Measurements from ENCODE around the gene PRKN.

Gene PRKN

DNA sequence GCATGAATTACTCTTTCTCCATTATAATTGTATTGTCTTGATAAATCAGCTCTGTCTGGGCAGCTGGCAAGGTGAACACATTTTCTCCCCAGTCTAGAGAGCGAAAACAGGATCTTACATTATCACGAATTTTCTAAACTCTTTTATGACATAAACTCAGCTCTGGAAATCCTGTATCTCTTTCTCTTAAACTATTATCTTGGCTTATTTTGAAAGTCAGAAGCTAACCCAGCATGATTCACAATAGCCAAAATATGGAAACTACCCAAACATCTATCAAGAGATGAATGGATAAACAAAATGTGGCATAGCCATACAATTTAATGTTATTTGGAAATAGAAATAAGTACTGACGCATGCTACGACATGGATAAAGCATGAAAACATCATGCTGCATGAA, 1427.8 kb downstream of the PRKN start:
- Histone ChIP-seq H3K9me2 (ENCODE audit: low read depth, low read length) (no peaks in the 10 kb centered on the region), H3K27me3 (ENCODE audit: insufficient read depth, low read length) (no peaks in the 10 kb centered on the region), H3K4me1 (ENCODE audit: insufficient read depth, low read length, severe bottlenecking) (no peaks in the 10 kb centered on the region), H3K4me2 (ENCODE audit: low read length) (no peak overlapping the region), H3K27ac (ENCODE audit: low read depth, low read length, poor library complexity, severe bottlenecking) (no peak overlapping the region), H3F3A (ENCODE audit: insufficient read depth, low read length) (no peaks in the 10 kb centered on the region), H3K79me2 (ENCODE audit: insufficient read depth, low read length) (no peaks in the 10 kb centered on the region), H3K9me3 (ENCODE audit: low read length) (no peaks in the 10 kb centered on the region), H3K4me3 (ENCODE audit: low read depth, low read length, poor library complexity, severe bottlenecking) (no peak overlapping the region), H4K20me1 (ENCODE audit: insufficient read depth, low read length) (no peaks in the 10 kb centered on the region), H3K36me3 (ENCODE audit: insufficient read depth, low read length) (no peaks in the 10 kb centered on the region), H3K9ac (ENCODE audit: low read length) (no peak overlapping the region), H2AFZ (ENCODE audit: low read length) (no peak overlapping the region)
- TF ChIP-seq, protein P1, sequence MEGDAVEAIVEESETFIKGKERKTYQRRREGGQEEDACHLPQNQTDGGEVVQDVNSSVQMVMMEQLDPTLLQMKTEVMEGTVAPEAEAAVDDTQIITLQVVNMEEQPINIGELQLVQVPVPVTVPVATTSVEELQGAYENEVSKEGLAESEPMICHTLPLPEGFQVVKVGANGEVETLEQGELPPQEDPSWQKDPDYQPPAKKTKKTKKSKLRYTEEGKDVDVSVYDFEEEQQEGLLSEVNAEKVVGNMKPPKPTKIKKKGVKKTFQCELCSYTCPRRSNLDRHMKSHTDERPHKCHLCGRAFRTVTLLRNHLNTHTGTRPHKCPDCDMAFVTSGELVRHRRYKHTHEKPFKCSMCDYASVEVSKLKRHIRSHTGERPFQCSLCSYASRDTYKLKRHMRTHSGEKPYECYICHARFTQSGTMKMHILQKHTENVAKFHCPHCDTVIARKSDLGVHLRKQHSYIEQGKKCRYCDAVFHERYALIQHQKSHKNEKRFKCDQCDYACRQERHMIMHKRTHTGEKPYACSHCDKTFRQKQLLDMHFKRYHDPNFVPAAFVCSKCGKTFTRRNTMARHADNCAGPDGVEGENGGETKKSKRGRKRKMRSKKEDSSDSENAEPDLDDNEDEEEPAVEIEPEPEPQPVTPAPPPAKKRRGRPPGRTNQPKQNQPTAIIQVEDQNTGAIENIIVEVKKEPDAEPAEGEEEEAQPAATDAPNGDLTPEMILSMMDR (IDR thresholded peaks at IDR 0.05; ENCODE audit: low read length) = no peak
- TF ChIP-seq EZH2 (IDR thresholded peaks at IDR 0.05; ENCODE audit: borderline replicate concordance, low read length) = no peak

Data from OCI-LY1 (cell line).